Femur (tissue), 1 donor: ENCODE results near the gene MSH4.
"Not testable (repeated sequence)": the region's sequence is repeated elsewhere in the genome, so short reads cannot be mapped to it uniquely, and the experiment has no call there.

Source experiments
- DNase-seq: peaks from one replicate; pipeline ENCODE4 v3.0.0-alpha.2; 2017

Gene MSH4

DNA sequence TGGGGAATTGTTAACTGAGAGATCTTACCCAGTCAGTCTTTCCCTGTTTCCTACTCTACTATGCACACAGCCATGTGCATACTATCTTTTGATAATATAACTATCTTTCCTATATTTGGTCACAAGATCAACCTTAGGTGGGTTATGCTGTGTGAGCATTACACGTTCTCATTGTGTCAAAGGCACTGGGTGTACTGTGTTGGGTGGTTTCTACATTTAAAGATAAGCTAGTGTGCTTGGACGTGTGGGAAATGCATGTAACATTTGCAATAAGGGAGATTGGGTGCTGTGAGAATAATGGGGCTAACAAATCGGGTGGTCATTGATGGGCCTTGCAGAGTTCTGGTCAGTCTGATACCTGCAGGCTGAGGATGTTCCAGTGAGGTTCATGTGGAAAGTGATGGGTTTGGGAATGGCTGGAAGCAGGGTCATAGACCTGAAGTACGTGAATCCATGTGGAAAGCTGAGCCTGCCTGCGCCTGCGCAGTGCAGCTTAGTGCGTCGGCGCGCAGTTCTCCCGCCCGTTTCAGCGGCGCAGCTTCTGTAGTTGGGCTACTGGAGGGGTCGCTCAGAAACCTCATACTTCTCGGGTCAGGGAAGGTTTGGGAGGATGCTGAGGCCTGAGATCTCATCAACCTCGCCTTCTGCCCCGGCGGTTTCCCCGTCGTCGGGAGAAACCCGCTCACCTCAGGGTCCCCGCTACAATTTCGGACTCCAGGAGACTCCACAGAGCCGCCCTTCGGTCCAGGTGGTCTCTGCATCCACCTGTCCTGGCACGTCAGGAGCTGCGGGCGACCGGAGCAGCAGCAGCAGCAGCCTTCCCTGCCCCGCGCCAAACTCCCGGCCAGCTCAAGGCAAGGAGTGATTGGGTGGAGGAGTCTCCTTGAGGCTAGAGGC, at the start of gene MSH4:
MSH4 (plus strand) TSS at position 507 of the 897 bp plus-strand sequence; CDS start at position 611, 104 bp downstream.
- no peak for DNase-seq

DNA sequence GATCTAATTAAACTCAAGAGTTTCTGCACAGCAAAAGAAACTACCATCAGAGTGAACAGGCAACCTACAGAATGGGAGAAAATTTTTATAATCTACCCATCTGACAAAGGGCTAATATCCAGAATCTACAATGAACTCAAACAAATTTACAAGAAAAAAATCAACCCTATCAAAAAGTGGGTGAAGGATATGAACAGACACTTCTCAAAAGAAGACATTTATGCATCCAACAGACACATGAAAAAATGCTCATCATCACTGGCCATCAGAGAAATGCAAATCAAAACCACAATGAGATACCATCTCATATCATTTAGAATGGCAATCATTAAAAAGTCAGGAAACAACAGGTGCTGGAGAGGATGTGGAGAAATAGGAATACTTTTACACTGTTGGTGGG, 39.5 kb upstream of the MSH4 start:
- not testable (repeated sequence) for DNase-seq

DNA sequence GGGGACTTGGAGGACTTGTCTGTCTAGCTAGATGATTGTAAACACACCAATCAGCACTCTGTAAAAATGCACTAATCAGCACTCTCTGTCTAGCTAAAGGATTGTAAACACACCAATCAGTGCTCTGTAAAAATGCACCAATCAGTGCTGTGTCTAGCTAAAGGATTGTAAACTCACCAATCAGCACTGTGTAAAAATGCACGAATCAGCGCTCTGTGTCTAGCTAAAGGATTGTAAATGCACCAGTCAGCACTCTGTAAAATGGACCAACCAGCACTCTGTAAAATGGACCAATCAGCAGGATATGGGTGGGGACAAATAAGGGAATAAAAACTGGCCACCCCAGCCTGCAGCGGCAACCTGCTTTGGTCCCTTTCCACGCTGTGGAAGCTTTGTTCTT, 38.1 kb upstream of the MSH4 start:
- not testable (repeated sequence) for DNase-seq

DNA sequence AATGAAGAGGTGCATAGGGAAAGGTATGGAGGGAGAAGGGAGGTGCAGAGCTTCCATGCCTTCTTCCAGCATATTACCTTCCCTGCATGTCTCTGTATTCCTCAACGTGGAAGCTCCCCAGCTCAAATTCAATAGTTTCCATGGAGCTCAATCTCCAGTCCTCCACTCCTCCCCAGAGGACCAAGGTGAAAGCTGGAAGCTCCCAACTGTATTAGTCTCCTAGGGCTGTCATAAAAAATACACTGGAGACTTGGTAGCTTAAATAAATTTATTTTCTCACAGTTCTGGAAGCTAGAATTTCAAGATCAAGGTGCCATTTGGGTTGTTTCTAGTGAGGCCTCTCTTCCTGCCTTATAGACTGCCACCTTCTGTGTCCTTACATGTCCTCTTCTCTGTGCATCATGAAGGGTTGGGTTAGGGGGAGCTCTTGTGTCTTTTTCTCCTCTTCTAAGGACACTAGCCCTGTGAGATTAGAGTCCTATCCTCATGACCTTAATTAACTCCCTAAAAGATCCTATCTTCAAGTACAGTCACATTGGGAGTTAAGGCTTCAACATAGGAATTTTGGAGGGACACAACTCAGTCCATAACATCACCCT, 32.5 kb upstream of the MSH4 start:
- no peak for DNase-seq

DNA sequence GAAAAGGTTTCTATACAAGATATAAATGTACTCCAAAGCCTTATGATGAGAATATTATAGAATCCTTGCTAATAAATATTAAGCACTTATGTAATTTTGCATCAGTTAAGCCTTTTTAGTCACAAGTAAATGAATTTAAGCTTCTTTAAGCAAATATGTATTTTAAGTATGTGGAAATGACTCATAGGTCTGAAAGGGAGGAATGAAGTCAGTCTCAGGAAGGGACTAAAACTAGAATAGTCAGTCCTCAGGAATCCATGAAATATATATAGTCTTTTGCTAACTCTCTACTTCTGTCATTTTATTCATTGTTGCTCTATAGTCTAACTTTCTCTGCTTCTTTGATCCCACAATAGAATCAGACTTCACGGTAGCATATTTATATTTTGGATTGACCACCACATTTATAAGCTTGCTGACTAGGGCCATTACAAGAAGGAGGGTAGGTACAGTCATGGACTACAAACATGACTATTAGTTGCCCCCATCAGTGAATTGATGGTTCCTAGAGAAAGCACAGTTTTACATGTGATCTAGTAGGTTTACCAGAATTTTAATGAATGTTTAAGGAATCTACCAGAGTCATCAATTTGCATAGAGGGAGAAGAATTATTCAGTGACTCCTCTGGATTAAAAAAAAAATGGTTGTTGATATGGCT, 30.9 kb upstream of the MSH4 start:
- DNase-seq, result no peak

DNA sequence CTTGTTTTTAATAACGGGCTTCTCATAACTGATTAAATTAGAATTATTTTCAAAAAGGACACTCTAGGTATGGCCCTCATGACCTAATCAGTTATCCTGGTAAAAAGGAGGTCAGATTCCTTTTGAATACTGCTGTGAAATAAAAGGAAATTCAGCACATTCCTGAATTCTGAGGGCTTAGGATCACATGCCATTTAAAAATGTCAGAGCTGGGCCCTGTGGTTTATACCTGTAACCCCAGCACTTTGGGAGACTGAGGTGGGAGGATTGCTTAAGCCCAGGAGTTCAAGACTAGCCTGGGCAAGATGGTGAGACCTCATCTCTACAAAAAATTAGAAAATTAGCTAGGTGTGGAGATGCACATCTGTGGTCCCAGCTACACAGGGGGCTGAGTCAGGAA, 28.7 kb upstream of the MSH4 start:
- no peak for DNase-seq

DNA sequence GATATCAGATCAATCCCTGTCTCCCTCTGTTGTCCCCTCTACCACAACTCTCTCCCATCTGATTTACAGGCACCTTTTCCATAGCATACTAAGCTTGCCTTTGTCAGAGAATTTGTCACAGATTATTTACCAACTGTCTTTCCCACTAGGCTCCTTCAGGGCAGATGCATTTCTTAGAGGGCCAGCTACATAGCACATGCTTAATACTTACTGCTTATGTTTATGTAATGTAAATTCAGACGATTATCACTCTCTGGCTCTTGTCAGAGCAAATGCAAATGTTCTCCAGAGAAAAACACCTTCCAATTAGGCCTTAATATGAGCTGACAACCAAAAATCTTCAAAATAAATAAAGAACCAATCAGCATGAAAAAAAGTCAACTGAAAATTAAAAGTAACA, 25.9 kb upstream of the MSH4 start:
- DNase-seq, result no peak

DNA sequence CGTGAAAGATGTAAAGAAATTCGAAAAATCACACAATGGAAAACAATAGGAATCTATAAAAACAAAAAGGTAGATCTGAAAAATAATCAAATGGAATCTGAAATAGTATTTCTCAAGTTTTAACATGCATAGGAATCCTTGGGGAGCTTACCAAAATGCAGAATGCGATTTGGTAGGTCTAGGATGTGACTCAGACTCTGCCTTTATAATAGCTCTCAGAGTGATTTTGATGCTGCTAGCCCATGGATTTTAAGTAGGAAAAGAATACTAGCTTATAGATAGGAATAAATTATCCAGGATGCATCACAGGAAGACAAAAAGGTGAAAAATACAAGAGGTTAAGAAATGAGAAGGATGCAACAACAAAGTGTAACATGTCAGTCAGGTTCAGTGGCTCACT, 24.7 kb upstream of the MSH4 start:
- DNase-seq, result no peak

DNA sequence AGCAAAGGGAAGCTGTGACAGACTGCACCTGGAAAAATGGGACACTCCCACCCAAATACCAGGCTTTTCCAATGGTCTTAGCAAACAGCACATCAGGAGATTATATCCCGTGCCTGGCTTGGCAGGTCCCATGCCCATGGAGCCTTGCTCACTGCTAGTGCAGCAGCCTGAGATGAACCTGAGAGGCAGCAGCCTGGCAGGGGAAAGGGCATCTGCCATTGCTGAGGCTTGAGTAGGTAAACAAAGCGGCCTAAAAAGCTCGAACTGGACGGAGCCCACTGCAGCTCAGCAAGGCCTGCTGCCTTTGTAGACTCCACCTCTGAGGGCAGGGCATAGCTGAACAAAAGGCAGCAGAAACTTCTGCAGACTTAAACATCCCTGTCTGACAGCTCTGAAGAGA, 18.9 kb upstream of the MSH4 start:
- not testable (repeated sequence) for DNase-seq

DNA sequence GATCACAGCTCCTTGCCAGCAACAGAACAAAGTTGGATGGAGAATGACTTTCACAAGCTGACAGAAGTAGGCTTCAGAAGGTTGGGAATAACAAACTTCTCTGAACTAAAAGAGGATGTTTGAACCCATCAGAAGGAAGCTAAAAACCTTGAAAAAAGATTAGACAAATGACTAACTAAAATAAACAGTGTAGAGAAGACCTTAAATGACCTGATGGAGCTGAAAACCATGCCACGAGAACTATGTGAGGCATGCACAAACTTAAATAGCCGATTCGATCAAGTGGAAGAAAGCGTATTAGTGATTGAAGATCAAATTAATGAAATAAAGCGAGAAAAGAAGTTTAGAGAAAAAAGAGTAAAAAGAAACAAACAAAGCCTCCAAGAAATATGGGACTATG, 18.0 kb upstream of the MSH4 start:
- DNase-seq, result not testable (repeated sequence)

DNA sequence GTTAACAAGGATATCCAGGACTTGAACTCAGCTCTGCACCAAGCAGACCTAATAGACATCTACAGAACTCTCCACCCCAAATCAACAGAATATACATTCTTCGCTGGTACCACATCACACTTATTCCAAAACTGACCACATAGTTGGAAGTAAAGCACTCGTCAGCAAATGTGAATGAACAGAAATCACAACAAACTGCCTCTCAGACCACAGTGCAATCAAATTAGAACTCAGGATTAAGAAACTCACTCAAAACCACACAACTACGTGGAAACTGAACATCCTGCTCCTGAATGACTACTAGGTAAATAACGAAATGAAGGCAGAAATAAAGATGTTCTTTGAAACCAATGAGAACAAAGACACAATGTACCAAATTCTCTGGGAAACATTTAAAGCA, 16.5 kb upstream of the MSH4 start:
- DNase-seq, result not testable (repeated sequence)

DNA sequence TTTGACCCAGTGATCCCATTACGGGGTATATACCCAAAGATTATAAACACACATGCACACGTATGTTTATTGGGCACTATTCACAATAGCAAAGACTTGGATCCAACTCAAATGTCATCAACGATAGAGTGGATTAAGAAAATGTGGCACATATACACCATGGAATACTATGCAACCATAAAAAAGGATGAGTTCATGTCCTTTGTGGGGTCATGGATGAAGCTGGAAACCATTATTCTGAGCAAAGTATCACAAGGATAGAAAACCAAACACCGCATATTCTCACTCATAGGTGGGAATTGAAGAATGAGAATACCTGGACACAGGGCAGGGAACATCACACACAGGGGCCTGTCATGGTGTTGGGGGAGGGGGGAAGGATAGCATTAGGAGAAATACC, 12.8 kb upstream of the MSH4 start:
- DNase-seq, result not testable (repeated sequence)

DNA sequence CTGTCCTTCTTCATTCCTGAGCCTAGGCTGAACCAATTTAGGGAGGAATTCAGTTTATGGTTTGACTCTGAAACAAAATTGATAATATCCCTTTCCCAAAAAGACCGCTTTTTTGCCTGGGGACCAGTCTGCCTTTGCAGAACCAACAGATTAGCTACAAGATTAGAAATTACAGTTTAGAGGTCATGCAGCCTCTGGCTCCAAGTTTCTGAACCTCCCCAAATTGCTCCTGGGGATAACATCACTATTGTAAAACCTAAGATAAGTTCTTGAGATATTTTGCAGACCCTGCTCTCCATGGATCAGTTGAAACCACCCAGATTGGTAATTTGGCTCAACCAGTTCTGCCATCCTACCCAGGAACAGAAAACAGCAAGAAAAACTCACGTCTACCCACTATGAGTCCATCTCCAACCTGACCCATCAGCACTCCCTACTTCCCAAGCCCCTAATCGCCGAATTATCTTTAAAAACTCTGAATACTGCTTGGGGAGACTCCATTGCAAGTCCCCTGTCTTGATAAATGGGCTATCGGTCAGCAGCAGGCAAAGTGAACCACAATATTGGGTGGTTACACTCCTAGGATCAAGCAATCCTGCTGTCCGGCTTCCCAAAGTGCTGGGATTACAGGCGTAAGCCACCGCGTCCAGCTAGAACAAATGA, 11.2 kb upstream of the MSH4 start:
- no peak for DNase-seq

DNA sequence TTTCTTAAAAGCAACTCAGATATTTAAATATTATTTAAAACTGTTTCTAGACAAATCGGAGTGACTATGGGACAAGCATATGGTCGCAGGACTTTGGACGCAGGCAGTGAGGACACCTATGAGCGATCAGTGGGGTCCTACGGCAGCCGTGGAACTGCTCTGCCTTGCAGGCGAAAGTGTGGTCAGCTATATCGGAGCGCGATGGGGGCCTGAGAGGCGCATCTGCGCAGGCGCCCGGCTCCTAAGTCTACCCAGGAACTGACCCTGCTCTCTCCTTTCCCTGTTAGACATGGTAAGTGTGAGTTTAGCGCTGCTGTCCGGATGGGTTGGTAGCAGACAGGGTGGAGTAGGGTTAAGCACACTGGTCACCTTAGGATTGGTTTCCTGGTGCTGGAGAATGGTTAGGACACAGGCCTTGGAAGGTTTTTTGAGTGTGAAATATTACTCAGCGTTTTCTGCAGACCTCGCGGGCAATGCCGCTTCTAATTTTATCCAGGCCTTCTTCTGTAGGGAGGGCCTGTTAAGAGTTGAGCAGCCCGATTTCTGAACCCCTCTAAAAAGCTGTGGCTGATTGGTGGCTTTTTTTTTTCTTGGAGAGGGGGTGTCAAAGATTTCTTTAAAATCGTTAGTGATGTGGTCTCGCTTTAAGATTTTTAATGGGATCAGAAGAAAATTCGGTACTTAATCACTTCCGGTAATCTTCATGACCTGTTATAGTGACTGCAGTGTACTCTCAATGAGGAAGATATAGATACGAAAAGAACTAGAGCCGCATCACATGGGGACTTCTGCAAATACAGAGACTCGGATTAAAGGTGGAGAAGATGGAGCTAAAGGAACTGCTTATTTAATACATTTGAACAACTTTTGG, 10.5 kb upstream of the MSH4 start, which contains the start of gene RABGGTB:
RABGGTB (plus strand) TSS at position 274 of the 871 bp plus-strand sequence; CDS start at position 290, 16 bp downstream.
- DNase-seq, result peak; percentile 97

DNA sequence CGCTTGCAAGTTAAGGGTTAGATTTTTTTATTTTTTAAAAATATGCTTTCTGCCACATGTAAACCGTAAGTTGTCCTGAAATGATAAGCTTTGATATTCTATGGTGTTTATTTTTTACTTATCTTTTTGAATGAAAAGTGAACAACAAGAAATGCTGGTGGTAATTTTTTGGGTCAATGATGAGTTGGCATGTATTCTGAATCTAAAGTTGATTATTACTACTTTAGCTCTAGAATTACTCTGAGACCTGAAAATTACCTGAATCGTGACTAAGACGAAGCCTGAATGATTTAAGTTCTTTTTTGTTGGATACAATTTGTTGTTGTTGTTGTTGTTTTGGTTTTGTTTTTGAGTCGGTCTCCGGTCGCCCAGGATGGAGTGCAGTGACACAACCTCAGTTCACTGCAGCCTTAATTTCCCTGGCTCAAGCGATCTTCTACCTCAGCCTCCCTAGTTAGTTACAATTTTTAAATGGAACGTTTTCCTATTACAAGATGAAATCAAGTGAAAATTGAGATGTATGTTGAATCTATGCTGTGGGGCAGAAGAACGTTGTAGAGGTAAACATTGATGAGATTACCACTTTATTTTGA, 9.7 kb upstream of the MSH4 start:
- no peak for DNase-seq

DNA sequence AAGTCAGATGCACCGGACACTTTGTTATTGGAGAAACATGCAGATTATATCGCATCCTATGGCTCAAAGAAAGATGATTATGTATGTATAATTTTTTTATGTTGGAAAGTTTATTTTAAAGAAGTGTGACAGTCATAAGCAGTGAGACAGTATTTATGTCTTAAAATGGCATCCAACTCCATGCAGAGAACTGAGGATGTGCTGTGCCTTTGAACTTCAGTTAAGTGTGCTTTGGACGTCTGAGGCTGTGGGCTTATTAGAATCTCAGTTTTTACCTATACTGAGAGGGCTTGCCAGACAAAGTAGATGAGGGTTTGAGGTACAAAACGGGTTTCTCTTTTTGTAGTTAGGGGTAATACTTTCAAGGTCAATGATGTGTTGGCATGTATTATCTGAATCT, 9.2 kb upstream of the MSH4 start:
- DNase-seq, result no peak

DNA sequence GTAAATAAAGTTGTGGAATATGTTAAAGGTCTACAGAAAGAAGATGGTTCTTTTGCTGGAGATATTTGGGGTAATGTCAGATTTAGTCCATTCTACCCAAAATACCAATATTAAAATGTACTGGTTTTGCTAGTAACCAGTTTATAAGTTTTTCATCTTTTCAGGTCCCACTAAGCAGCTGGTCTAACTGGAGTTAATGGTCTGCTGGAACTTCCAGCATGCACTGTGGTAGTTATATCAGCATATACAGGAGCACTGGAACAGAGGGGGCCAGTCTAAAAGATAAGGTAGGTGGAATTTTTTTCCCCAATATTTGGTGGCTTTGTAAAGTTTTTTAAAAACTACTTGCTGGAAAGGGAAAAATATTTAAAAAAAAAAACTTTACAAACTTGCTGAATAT, 6.7 kb upstream of the MSH4 start:
- no peak for DNase-seq

DNA sequence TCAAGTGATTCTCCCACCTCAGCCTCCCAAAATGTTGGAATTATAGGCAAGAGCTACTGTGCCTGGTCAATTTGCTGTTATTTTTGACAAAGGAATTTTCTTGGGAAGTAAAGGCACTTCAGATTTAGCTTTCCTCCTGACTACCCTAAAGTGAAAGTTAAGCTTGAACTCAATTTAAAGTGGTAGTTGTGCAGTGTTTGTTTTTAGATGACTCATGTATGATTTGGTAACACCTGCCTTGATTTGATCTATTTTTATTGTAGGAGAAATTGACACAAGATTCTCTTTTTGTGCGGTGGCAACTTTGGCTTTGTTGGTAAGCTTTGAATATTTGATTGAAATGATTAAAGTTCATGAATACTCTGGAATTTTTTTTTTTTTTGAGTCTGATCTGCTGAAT, 5.7 kb upstream of the MSH4 start:
- no peak for DNase-seq

DNA sequence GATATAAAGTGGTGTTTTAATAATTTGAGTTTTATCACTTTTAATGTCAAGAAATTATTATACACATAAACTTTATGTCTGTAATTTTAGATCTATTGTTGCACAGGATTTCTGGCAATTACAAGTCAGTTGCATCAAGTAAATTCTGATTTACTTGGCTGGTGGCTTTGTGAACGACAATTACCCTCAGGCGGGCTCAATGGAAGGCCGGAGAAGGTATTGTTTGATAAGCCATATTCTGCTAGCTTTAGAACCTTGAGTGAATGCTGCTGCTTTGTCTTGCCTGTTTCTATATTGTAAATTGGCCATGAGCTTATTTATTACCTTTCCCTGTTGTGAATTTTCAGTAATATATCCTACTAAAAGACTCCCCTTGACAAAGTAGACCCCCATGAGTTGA, 4.6 kb upstream of the MSH4 start:
- no peak for DNase-seq

DNA sequence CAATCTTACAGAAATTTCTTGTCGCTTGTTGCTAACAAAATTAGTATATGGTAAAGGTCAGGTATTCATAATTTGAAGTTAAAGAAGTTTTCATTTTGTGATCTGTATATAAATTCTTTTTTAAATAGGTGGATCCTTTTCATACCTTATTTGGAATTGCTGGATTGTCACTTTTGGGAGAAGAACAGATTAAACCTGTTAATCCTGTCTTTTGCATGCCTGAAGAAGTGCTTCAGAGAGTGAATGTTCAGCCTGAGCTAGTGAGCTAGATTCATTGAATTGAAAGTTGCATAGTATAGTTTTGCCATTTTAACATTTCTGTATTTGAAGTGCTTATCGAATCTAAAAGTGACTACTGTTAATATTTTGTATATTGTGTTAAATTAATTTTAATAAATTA, 2.3 kb upstream of the MSH4 start:
- no peak for DNase-seq

DNA sequence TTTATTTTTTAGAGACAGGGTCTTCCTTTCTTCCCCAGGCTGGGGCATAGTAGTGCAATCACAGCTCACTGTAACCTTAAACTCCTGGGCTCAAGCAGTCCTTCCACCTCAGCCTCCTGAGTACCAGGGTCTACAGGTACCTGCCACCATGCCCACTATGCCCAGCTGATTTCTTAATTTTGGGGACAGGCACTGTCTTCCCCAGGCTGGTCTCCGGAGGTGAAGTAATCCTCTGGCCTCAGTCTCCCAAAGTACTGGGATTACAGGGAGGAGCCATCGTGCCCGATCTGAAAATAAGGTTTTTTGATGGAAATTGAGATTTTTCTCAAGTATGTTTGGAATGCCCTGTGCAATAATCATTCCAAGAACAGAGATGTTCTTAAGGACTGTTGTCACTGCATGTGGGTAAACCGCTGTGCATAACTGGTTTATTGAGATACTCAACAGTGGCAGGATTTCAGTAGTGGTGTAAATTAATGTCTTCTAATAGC, 934 bp upstream of the MSH4 start:
- DNase-seq, result no peak

DNA sequence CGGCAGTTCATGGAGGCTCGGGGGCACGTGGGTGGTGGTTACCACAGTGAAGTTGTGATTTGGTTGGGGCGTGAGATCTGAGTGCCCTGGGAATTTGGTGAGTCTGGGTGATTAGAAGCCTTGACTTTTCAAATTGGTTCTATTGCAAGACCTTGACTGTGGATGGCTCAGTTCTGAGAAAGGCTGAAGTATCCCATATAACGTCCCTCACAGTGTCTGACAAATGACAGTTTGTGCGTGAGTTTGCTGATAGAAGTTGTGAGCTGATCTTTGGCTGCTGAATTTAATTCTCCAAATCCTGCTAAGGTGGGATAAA, 549 bp downstream of the MSH4 start:
- DNase-seq, result no peak
